PC-3 (cell line): ENCODE data around the gene MAD1L1. TPM values are rescaled to one million over a fixed set of nuclear protein-coding genes. Genes with fewer than 3 reads are reported as not detected.

Source experiments
- ATAC-seq: fragments of 200-7000 bp; cut with Tn5 transposase; 2 replicates; pipeline ENCODE4 v1.9.1; 2020; ENCODE audit warnings: mild to moderate bottlenecking, moderate library complexity
- BruUV-seq: library from RNA; stranded (reverse); fragments of 400-500 nt; replicated peaks from 2 replicates; lab custom pipeline; 2021; lab: Mats Ljungman, UMichigan
- CTCF ChIA-PET: fragments of 300-600 bp; sonication (Branson Sonifier 250); formaldehyde crosslinking; loops from one replicate; lab custom pipeline; 2022; ENCODE audit warnings: antibody characterized with exemption; lab: Charles Lee
- POLR2A ChIA-PET: fragments of 300-600 bp; sonication (Branson Sonifier 250); formaldehyde crosslinking; loops from one replicate; lab custom pipeline; 2022; ENCODE audit warnings: antibody characterized with exemption; ENCODE audit not compliant: unreplicated experiment; lab: Charles Lee
- DNase-seq: peaks from one replicate; pipeline ENCODE4 v3.0.0-alpha.2; 2015
- H2AFZ ChIP-seq: fragments of 300-600 bp; sonication (generic); 2 replicates; pipeline ENCODE4 v1.6.0; 2016; ENCODE audit warnings: antibody characterized with exemption, low read length
- H3F3A ChIP-seq: fragments of 300-600 bp; sonication (generic); one replicate; pipeline ENCODE4 v1.6.0; 2017; ENCODE audit warnings: antibody characterized with exemption, low read length, control low read depth, mild to moderate bottlenecking; ENCODE audit not compliant: unreplicated experiment
- H3K27ac ChIP-seq: fragments of 300-600 bp; sonication (generic); 2 replicates; pipeline ENCODE4 v1.5.1; 2016; ENCODE audit warnings: mild to moderate bottlenecking, low read length
- H3K27me3 ChIP-seq: fragments of 300-600 bp; sonication (generic); 2 replicates; pipeline ENCODE4 v1.6.1; 2016; ENCODE audit warnings: low read length, mixed read lengths
- H3K36me3 ChIP-seq: fragments of 300-600 bp; sonication (generic); 2 replicates; pipeline ENCODE4 v1.6.1; 2016; ENCODE audit warnings: low read depth, mixed run types, low read length, mixed read lengths
- H3K4me1 ChIP-seq: fragments of 300-600 bp; sonication (generic); 2 replicates; pipeline ENCODE4 v1.5.1; 2016; ENCODE audit warnings: low read length; ENCODE audit not compliant: insufficient read depth
- H3K4me2 ChIP-seq: fragments of 300-600 bp; sonication (generic); 2 replicates; pipeline ENCODE4 v1.6.0; 2016; ENCODE audit warnings: low read length
- H3K4me3 ChIP-seq: fragments of 300-600 bp; sonication (generic); 2 replicates; pipeline ENCODE4 v1.5.1; 2016; ENCODE audit warnings: mild to moderate bottlenecking, low read length, mixed read lengths
- H3K79me2 ChIP-seq: fragments of 300-600 bp; sonication (generic); 2 replicates; pipeline ENCODE4 v1.6.1; 2017; ENCODE audit warnings: low read length, mixed read lengths
- H3K9ac ChIP-seq: fragments of 300-600 bp; sonication (generic); 2 replicates; pipeline ENCODE4 v1.6.0; 2016; ENCODE audit warnings: mild to moderate bottlenecking, low read length
- H3K9me2 ChIP-seq: fragments of 300-600 bp; sonication (generic); replicated peaks from 2 replicates; pipeline ENCODE4 v1.6.1; 2016; ENCODE audit warnings: mixed run types, low read length, mixed read lengths
- H3K9me3 ChIP-seq: fragments of 300-600 bp; sonication (generic); 2 replicates; pipeline ENCODE4 v1.6.1; 2016; ENCODE audit warnings: low read length, mixed read lengths
- H4K20me1 ChIP-seq: fragments of 300-600 bp; sonication (generic); 2 replicates; pipeline ENCODE4 v1.6.1; 2016; ENCODE audit warnings: low read length, mixed read lengths
- CTCF ChIP-seq: fragments of 300-600 bp; sonication (generic); conservative IDR thresholded peaks from 2 replicates; pipeline ENCODE4 v1.5.1; 2017; ENCODE audit warnings: antibody characterized with exemption, low read depth, mild to moderate bottlenecking, low read length
- EZH2 ChIP-seq: fragments of 300-600 bp; sonication (generic); IDR thresholded peaks from one replicate; pipeline ENCODE4 v1.6.1; 2017; ENCODE audit warnings: antibody characterized with exemption, mild to moderate bottlenecking, low read length; ENCODE audit not compliant: unreplicated experiment
- EZH2phosphoT487 ChIP-seq: fragments of 300-600 bp; sonication (generic); IDR thresholded peaks from 2 replicates; pipeline ENCODE4 v1.6.1; 2018; ENCODE audit warnings: mild to moderate bottlenecking, antibody characterized with exemption, low read length, borderline replicate concordance
- intact Hi-C: fragments of 100-400 bp; cut with micrococcal nuclease; formaldehyde crosslinking; loops from 2 replicates; pipeline ENCODE4 v1.9.0; 2023
- total RNA-seq: library from RNA; depleted of rRNA; stranded (reverse); fragments of >200 nt; gene quantifications from 2 replicates; pipeline ENCODE4 v1.2.3, GENCODE V29; 2014

Gene MAD1L1
- total RNA-seq, 1 experiment from 2014 or later, result 88.4 TPM

GRCh38 chr7:2004841-2005725, 227.7 kb downstream of the MAD1L1 start:
- H3K9ac ChIP-seq, result no peak overlapping the region
- no peaks in the 10 kb centered on the region for H3K27me3 ChIP-seq
- no peak overlapping the region for H3K4me3 ChIP-seq
- no peak overlapping the region for H3K27ac ChIP-seq
- H2AFZ ChIP-seq, result no peak overlapping the region
- H4K20me1 ChIP-seq, result no peaks in the 10 kb centered on the region
- CTCF ChIA-PET, result no interaction called here
- BruUV-seq, result no TSS peak
- ATAC-seq (no peak), DNase-seq (no peak)
- H3K36me3 ChIP-seq, result no peaks in the 10 kb centered on the region
- H3K4me2 ChIP-seq, result no peak overlapping the region
- H3K9me2 ChIP-seq, result no peaks in the 10 kb centered on the region
- TF ChIP-seq EZH2 (no peak), CTCF (no peak), EZH2phosphoT487 (no peak)
- H3F3A ChIP-seq, result no peaks in the 10 kb centered on the region
- intact Hi-C loops, result no loop called here
- H3K4me1 ChIP-seq, result no peaks in the 10 kb centered on the region
- POLR2A ChIA-PET, result no interaction called here
- no peaks in the 10 kb centered on the region for H3K9me3 ChIP-seq
- H3K79me2 ChIP-seq, result no peaks in the 10 kb centered on the region

GRCh38 chr7:2003931-2004812, 228.6 kb downstream of the MAD1L1 start:
- no peak for ATAC-seq
- no peaks in the 10 kb centered on the region for H3K9me2 ChIP-seq
- POLR2A ChIA-PET, result no interaction called here
- BruUV-seq, result no TSS peak
- DNase-seq, result no peak
- no peak overlapping the region for H3K27ac ChIP-seq
- H3K4me3 ChIP-seq, result no peak overlapping the region
- H4K20me1 ChIP-seq, result no peaks in the 10 kb centered on the region
- CTCF ChIA-PET, result no interaction called here
- no peak overlapping the region for H3K9ac ChIP-seq
- no peaks in the 10 kb centered on the region for H3K36me3 ChIP-seq
- no peaks in the 10 kb centered on the region for H3K79me2 ChIP-seq
- H3K9me3 ChIP-seq, result no peaks in the 10 kb centered on the region
- no peak overlapping the region for H3K4me2 ChIP-seq
- no peaks in the 10 kb centered on the region for H3K27me3 ChIP-seq
- no peaks in the 10 kb centered on the region for H3K4me1 ChIP-seq
- H2AFZ ChIP-seq, result no peak overlapping the region
- intact Hi-C loops, result no loop called here
- TF ChIP-seq CTCF (no peak), EZH2phosphoT487 (no peak), EZH2 (no peak)
- H3F3A ChIP-seq, result no peaks in the 10 kb centered on the region
